Vagina (tissue), 2 donors: ENCODE measurements around the gene KDM5B. TPM values are rescaled to one million over a fixed set of nuclear protein-coding genes. Genes with fewer than 3 reads are reported as not detected.

Experiments
- DNase-seq, 2 donors: peaks; one replicate each; pipeline ENCODE4 v3.0.0-alpha.2; 2017; ENCODE audit errors: extremely low spot score in 2 of 2
- H3K27ac ChIP-seq: fragments of 200-600 bp; sonication (generic); one replicate; pipeline ENCODE4 v1.5.1; 2019
- H3K27me3 ChIP-seq: fragments of 200-600 bp; sonication (generic); one replicate; pipeline ENCODE4 v1.5.1; 2019
- H3K36me3 ChIP-seq, 2 donors: fragments of 200-600 bp; sonication (generic); one replicate each; pipeline ENCODE4 v1.5.1; 2017 to 2019
- H3K4me1 ChIP-seq: fragments of 200-600 bp; sonication (generic); one replicate; pipeline ENCODE4 v1.5.1; 2019
- H3K4me3 ChIP-seq, 2 donors: fragments of 200-600 bp; sonication (generic); 1 replicate in 1 of 2; 2 replicates in 1 of 2; pipeline ENCODE4 v1.5.1; 2016 to 2019
- H3K9me3 ChIP-seq: fragments of 200-600 bp; sonication (generic); one replicate; pipeline ENCODE4 v1.5.1; 2019
- POLR2A ChIP-seq, 2 donors: fragments of 450-650 bp; IDR thresholded peaks; one replicate each; pipeline ENCODE4 v1.6.1; 2017; ENCODE audit warnings: antibody characterized with exemption in 2 of 2, mild to moderate bottlenecking in 2 of 2, moderate library complexity in 2 of 2
- POLR2AphosphoS5 ChIP-seq, 2 donors: sonication (generic); formaldehyde crosslinking; IDR thresholded peaks; one replicate each; pipeline ENCODE4 v1.9.0; 2017; ENCODE audit warnings: antibody characterized with exemption in 2 of 2, mild to moderate bottlenecking in 2 of 2, low read depth in 1 of 2; ENCODE audit not compliant: insufficient read depth in 1 of 2
- intact Hi-C: fragments of 100-400 bp; cut with DNase I; formaldehyde crosslinking; loops from one replicate; pipeline ENCODE4 v1.15.1; 2023
- total RNA-seq: library from RNA; depleted of rRNA; stranded (reverse); fragments of >200 nt; gene quantifications from one replicate; pipeline ENCODE4 v1.2.3, GENCODE V29; 2016
- TF ChIP-seq, protein P1 (sequence below), 3 experiments: fragments of 450-650 bp in 2 of 3; fragments of 200-600 bp in 1 of 3; sonication (generic) in 1 of 3; IDR thresholded peaks; one replicate each; pipeline ENCODE4 v1.5.1; 2017 to 2019; ENCODE audit warnings: antibody characterized with exemption in 3 of 3, mild to moderate bottlenecking in 2 of 3, moderate library complexity in 2 of 3

The KDM5B gene
- total RNA-seq, 1 donor from 2014 or later: 99.4 TPM

DNA sequence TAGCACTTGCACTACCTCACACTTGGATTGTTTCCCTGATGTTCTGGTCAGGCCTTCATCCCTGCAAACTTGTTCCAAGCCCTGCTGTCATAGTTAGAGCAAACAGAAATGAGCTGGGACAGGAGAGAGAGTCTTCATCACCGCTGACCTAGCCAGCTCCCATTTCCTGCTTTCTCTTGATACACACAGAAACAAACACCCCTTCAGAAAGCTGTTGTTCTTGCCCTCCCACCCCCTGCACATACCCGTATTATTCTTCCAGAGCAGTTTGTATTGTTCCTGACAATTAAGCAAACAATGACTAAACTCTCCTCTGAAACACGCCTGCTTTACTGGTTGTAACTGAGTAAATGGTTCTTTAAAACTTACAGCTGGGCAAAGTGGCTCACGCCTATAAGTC is 95.1 kb downstream of the KDM5B start:
- intact Hi-C loops: loop anchor here (10.0 kb wide), 1 partner anchor 528 kb away; no protein-coding TSS in a partner anchor
- TF ChIP-seq, protein P1, sequence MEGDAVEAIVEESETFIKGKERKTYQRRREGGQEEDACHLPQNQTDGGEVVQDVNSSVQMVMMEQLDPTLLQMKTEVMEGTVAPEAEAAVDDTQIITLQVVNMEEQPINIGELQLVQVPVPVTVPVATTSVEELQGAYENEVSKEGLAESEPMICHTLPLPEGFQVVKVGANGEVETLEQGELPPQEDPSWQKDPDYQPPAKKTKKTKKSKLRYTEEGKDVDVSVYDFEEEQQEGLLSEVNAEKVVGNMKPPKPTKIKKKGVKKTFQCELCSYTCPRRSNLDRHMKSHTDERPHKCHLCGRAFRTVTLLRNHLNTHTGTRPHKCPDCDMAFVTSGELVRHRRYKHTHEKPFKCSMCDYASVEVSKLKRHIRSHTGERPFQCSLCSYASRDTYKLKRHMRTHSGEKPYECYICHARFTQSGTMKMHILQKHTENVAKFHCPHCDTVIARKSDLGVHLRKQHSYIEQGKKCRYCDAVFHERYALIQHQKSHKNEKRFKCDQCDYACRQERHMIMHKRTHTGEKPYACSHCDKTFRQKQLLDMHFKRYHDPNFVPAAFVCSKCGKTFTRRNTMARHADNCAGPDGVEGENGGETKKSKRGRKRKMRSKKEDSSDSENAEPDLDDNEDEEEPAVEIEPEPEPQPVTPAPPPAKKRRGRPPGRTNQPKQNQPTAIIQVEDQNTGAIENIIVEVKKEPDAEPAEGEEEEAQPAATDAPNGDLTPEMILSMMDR (IDR thresholded peaks at IDR 0.05): no peak
- no peak for TF ChIP-seq POLR2AphosphoS5 (IDR thresholded peaks at IDR 0.05; ENCODE audit: insufficient read depth in 1 of 2, low read depth in 1 of 2)
- TF ChIP-seq POLR2A (IDR thresholded peaks at IDR 0.05): no peak
- Histone ChIP-seq H3K36me3 (no peaks in the 10 kb centered on the region), H3K4me1 (peaks cover 18% of the 10 kb centered on the region), H3K9me3 (no peaks in the 10 kb centered on the region), H3K4me3 (no peak overlapping the region), H3K27ac (no peak overlapping the region), H3K27me3 (peaks cover 7% of the 10 kb centered on the region)
- DNase-seq: no peak

DNA sequence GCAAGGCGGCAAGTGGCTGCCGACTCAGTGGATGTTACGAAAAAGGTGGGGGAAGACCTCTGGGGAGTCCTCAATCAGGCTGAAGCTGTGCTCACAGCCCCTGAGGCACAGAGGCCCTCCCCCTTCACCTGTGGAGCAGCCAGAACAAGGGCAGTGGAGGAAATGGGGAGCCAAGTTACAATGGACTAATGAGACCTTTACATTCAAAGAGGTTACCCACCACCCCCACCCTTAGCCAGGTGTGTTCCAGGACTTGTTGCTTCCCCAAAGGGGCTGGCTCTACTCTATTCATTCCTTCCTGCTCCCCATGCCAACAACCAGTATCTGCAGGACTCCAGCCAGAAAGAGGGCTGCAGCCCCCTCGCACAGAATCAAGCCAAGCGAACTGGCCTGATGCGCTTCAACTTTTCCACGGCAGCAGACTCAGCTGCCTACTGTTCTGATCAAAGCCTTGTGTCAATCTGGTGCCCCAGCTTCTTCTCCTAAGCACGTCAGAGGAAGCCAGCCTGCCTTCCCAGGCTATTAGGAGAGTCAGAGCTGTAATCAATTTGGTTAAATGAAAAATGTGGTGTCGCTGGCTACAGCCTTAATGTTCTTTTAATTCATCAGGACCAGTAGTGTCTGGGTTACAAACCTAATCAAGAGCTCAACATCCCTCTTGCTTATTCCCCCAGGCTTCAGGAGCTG is 96.1 kb downstream of the KDM5B start:
- no peak overlapping the region for H3K4me3 ChIP-seq
- peaks cover 18% of the 10 kb centered on the region for H3K4me1 ChIP-seq
- TF ChIP-seq POLR2AphosphoS5 (IDR thresholded peaks at IDR 0.05; ENCODE audit: insufficient read depth in 1 of 2, low read depth in 1 of 2) (no peak), POLR2A (IDR thresholded peaks at IDR 0.05) (no peak)
- TF ChIP-seq, protein P1 (IDR thresholded peaks at IDR 0.05): no peak
- H3K27me3 ChIP-seq: peaks cover 7% of the 10 kb centered on the region
- DNase-seq: no peak
- H3K36me3 ChIP-seq: no peaks in the 10 kb centered on the region
- intact Hi-C loops: loop anchor here (10.0 kb wide), 1 partner anchor 527 kb away; no protein-coding TSS in a partner anchor
- no peaks in the 10 kb centered on the region for H3K9me3 ChIP-seq
- no peak overlapping the region for H3K27ac ChIP-seq

DNA sequence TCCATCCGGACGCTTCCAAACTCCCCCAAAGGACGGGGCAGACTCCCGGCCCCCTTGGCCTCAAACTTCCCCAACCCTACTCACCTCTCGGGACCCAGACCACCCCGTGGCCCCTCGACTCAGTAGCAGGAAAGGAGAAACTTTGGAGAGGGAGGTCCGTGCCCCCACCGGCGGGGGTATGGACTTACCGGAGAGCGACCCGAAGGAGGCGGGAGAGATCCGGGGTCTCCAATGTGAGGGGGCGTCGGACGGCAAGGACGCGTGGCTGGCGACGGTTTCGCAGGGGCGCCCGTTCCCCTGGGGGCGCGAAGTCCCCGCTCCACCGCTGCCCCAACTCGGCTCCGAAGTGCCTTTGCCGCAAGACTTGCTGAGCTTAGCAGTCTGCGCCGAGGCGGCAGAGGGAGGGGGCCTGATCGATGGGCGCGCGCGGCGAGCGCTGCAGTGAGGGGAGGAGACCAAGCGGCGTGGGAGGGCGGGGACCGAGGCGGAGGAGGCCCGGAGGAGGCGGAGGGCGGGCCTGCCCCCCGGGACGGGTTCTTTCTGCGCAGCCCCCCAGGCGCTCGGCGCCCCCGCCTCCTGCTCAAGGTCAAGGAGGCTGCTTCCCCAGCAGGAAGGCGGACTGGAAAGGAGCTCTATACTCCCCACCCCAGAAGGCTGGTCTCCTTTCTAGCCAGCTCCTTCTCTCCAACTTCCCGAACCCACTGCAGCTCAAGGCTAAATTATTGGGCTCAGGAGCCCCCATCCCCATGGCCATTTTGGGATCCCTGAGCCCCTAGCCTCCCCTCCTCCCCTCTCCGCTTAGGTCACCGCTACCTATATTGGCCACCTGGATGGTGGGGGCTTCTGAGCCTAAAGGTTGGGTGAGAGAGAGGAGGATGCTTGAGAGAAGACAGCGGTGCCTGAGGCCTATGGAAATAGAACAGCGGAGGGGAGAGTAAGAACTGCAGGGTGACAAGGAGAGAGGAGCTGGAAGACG is 97.9 kb downstream of the KDM5B start, which contains the start of gene SYT2:
SYT2 (minus strand) TSS at position 385 of the 976 bp plus-strand sequence. CDS start 104,682 bp downstream, outside the sequence.
- H3K36me3 ChIP-seq: no peaks in the 10 kb centered on the region
- peaks cover 7% of the 10 kb centered on the region for H3K27me3 ChIP-seq
- H3K9me3 ChIP-seq: no peaks in the 10 kb centered on the region
- H3K27ac ChIP-seq: no peak within 1 kb of the TSS
- peak within 1 kb of the TSS; percentile 25 to 27 for H3K4me3 ChIP-seq
- intact Hi-C loops: loop anchor here (10.0 kb wide), 1 partner anchor 526 kb away; no protein-coding TSS in a partner anchor
- TF ChIP-seq POLR2AphosphoS5 (IDR thresholded peaks at IDR 0.05; ENCODE audit: insufficient read depth in 1 of 2, low read depth in 1 of 2): no peak
- TF ChIP-seq POLR2A (IDR thresholded peaks at IDR 0.05): no peak
- TF ChIP-seq, protein P1 (IDR thresholded peaks at IDR 0.05): no peak
- DNase-seq: no peak
- peaks cover 18% of the 10 kb centered on the region for H3K4me1 ChIP-seq

DNA sequence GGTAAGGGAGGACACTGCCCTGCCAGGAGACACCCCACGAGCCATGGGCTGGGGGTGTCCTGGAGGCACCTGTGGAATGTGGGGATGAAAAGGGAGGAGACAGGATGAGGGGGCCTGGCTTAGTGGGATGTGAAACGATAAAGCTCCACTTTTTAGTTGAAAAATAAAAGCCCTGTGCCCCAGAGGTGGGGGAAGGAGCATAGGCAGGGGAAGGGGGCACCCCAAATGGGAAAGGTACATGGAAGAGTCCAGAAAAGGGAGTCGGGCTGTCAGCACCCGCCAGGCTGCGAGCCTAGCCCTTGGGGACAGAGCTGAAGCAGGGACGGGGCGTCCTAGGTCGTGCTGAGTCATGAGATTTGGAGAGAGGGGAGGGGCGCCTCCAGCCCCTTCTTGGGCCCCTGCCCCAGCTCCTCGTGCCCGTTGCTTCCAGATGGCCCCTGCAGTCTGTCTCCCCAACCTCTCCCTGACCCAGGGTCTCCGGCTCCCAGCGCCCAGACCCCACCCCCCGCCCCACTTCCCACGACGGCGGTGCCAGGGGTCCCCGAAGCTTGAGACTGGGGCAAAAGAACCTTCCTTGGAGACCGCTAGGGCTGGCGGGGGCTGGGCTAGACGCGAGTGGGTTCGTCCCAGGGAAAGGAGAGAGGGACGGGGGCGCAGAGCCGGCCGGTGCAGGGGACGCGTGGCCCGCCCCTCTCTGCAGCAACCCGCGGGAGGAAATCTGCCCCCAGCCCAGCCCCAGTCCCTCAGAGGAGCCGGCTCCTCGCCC is 98.8 kb downstream of the KDM5B start:
- DNase-seq: no peak
- TF ChIP-seq, protein P1 (IDR thresholded peaks at IDR 0.05): no peak
- H3K27me3 ChIP-seq: peaks cover 7% of the 10 kb centered on the region
- H3K9me3 ChIP-seq: no peaks in the 10 kb centered on the region
- no peaks in the 10 kb centered on the region for H3K36me3 ChIP-seq
- H3K4me3 ChIP-seq: peak overlapping the region; percentile 25 to 27
- no peak overlapping the region for H3K27ac ChIP-seq
- H3K4me1 ChIP-seq: peaks cover 18% of the 10 kb centered on the region
- intact Hi-C loops: loop anchor here (2.0 to 10.0 kb wide), 3 partner anchors 15 to 525 kb away; no protein-coding TSS in a partner anchor
